B cell (primary cell): ENCODE data around the gene ACKR2. TPM values are rescaled to one million over a fixed set of nuclear protein-coding genes. Genes with fewer than 3 reads are reported as not detected.
A peak's percentile ranks its signal among the peaks of the same experiment; 100 is the strongest.

Experiments used
- ATAC-seq: fragments of 200-7000 bp; cut with Tn5 transposase; one replicate; pipeline ENCODE4 v1.10.0; 2021; ENCODE audit warnings: low read depth, mild to moderate bottlenecking, moderate number of reproducible peaks, moderate library complexity
- CTCF ChIA-PET: fragments of 350-600 bp; sonication (Branson Sonifier 250); formaldehyde crosslinking; loops from one replicate; lab custom pipeline; 2021; ENCODE audit warnings: antibody characterized with exemption, inconsistent platforms; lab: Charles Lee
- POLR2A ChIA-PET: fragments of 350-600 bp; sonication (Branson Sonifier 250); formaldehyde crosslinking; loops from one replicate; lab custom pipeline; 2021; ENCODE audit warnings: antibody characterized with exemption; lab: Charles Lee
- DNase-seq: peaks from one replicate; pipeline ENCODE4 v3.0.0; 2013
- H2AFZ ChIP-seq: 2 replicates; pipeline ENCODE4 v1.6.1; 2012; ENCODE audit warnings: mild to moderate bottlenecking, low read depth, low read length; ENCODE audit not compliant: insufficient read depth, poor library complexity, severe bottlenecking
- H3K27ac ChIP-seq, 2 donors: 1 replicate in 1 of 2; 2 replicates in 1 of 2; pipeline ENCODE4 v1.5.1; 2012 to 2013; ENCODE audit warnings: low read length in 2 of 2, mild to moderate bottlenecking in 2 of 2, moderate library complexity in 1 of 2
- H3K27me3 ChIP-seq, 4 experiments: fragments of 200-600 bp in 1 of 4; sonication (generic) in 1 of 4; replicated peaks in 1 of 4; 1 replicate in 2 of 4; 2 replicates in 2 of 4; pipeline versions ENCODE4 v1.6.1 to v1.7.0; 2013 to 2016; ENCODE audit warnings: low read length in 3 of 4, mild to moderate bottlenecking in 2 of 4, mixed read lengths in 1 of 4, moderate library complexity in 1 of 4; ENCODE audit not compliant: insufficient read depth in 4 of 4, control insufficient read depth in 3 of 4; ENCODE audit errors: control extremely low read depth in 1 of 4
- H3K36me3 ChIP-seq, 2 experiments: replicated peaks in 1 of 2; 1 replicate in 1 of 2; 2 replicates in 1 of 2; pipeline versions ENCODE4 v1.6.1 to v1.7.1; 2013; ENCODE audit warnings: low read length in 1 of 2; ENCODE audit not compliant: insufficient read depth in 2 of 2, control insufficient read depth in 1 of 2; ENCODE audit errors: control extremely low read depth in 1 of 2, extremely low read depth in 1 of 2
- H3K4me1 ChIP-seq, 2 donors: fragments of 200-600 bp in 1 of 2; sonication (generic) in 1 of 2; 1 replicate in 1 of 2; 2 replicates in 1 of 2; pipeline versions ENCODE4 v1.5.1 to v1.6.1; 2013 to 2017; ENCODE audit warnings: low read length in 2 of 2; ENCODE audit not compliant: control insufficient read depth in 2 of 2, insufficient read depth in 2 of 2
- H3K4me2 ChIP-seq: replicated peaks from 2 replicates; pipeline ENCODE3; 2012; ENCODE audit warnings: mild to moderate bottlenecking, low read depth, low read length; ENCODE audit not compliant: poor library complexity, severe bottlenecking
- H3K4me3 ChIP-seq, 5 experiments: fragments of 200-600 bp in 1 of 5; sonication (generic) in 1 of 5; 1 replicate in 3 of 5; 2 replicates in 2 of 5; pipeline versions ENCODE4 v1.5.1 to v1.7.0; 2011 to 2016; ENCODE audit warnings: low read length in 4 of 5, mild to moderate bottlenecking in 4 of 5, low read depth in 2 of 5, control low read depth in 1 of 5, moderate library complexity in 1 of 5; ENCODE audit not compliant: insufficient read depth in 1 of 5; ENCODE audit errors: control extremely low read depth in 1 of 5, extremely low read depth in 1 of 5
- H3K79me2 ChIP-seq: fragments of 200-600 bp; sonication (generic); one replicate; pipeline ENCODE4 v1.6.0; 2016; ENCODE audit warnings: low read length; ENCODE audit not compliant: control insufficient read depth, insufficient read depth
- H3K9ac ChIP-seq: fragments of 200-600 bp; sonication (generic); 2 replicates; pipeline ENCODE4 v1.6.1; 2017; ENCODE audit warnings: mild to moderate bottlenecking, low read length, moderate library complexity
- H3K9me3 ChIP-seq, 3 donors: one replicate each; pipeline versions ENCODE4 v1.6.1 to v1.7.1; 2013; ENCODE audit warnings: low read length in 2 of 3; ENCODE audit not compliant: control insufficient read depth in 2 of 3, insufficient read depth in 1 of 3; ENCODE audit errors: control extremely low read depth in 1 of 3
- H4K20me1 ChIP-seq: 2 replicates; pipeline ENCODE4 v1.6.0; 2012; ENCODE audit warnings: mild to moderate bottlenecking, low read length; ENCODE audit not compliant: insufficient read depth, control insufficient read depth, poor library complexity, severe bottlenecking
- H3K27ac Mint-ChIP-seq: one replicate; pipeline ENCODE4 v1.8.0; 2021; ENCODE audit warnings: mixed read lengths
- H3K27me3 Mint-ChIP-seq: one replicate; pipeline ENCODE4 v1.8.0; 2021; ENCODE audit warnings: mixed read lengths
- H3K4me1 Mint-ChIP-seq: one replicate; pipeline ENCODE4 v1.8.0; 2021; ENCODE audit warnings: mixed read lengths
- H3K4me3 Mint-ChIP-seq: one replicate; pipeline ENCODE4 v1.8.0; 2021; ENCODE audit warnings: mixed read lengths
- H3K9me3 Mint-ChIP-seq: one replicate; pipeline ENCODE4 v1.8.0; 2022; ENCODE audit warnings: mixed read lengths; ENCODE audit not compliant: insufficient read depth
- CTCF ChIP-seq: fragments of 200-600 bp; IDR thresholded peaks from one replicate; pipeline ENCODE4 v1.8.0; 2022; ENCODE audit warnings: antibody characterized with exemption, mild to moderate bottlenecking
- EZH2 ChIP-seq: IDR thresholded peaks from 2 replicates; pipeline ENCODE4 v1.6.1; 2012; ENCODE audit warnings: borderline replicate concordance, low read depth, mild to moderate bottlenecking, moderate library complexity, low read length; ENCODE audit not compliant: insufficient read depth, poor library complexity, severe bottlenecking
- WGBS: methylation state at CpG from one replicate; pipeline ENCODE4 v1.1.5; 2013; ENCODE audit warnings: missing lambda C conversion rate; ENCODE audit not compliant: insufficient coverage; 5-methylcytosine and 5-hydroxymethylcytosine counted together
- intact Hi-C: fragments of 100-400 bp; cut with micrococcal nuclease; formaldehyde crosslinking; loops from one replicate; pipeline ENCODE4 v1.10.0; 2022
- polyA plus RNA-seq: library from polyadenylated mRNA; depleted of rRNA; stranded (reverse); fragments of >200 nt; gene quantifications from 2 replicates; pipeline ENCODE4 v1.2.3, GENCODE V29; 2012
- total RNA-seq, 2 donors: library from RNA; stranded (reverse); fragments of 120-200 nt in 1 of 2; gene quantifications; 1 replicate in 1 of 2; 2 replicates in 1 of 2; pipeline versions ENCODE4 v1.2.3 to v1.2.4, GENCODE V29; 2013 to 2022

The ACKR2 gene
- total and polyA plus RNA-seq, 2 donors (not counting 1 experiment from before 2014, with no cell fraction given) = 0.31 to 1.7 TPM

- Histone ChIP-seq H2AFZ (no peak overlapping the region), H3K4me3 (no peak overlapping the region), H3K4me1 (peaks cover 10 to 20% of the 10 kb centered on the region in 2 donors), H3K36me3 (no peaks in the 10 kb centered on the region), H3K27ac (no peak overlapping the region), H3K27me3 (no peaks in the 10 kb centered on the region), H3K9ac (no peak overlapping the region), H4K20me1 (no peaks in the 10 kb centered on the region), H3K4me2 (no peak overlapping the region), H3K79me2 (no peaks in the 10 kb centered on the region), H3K9me3 (peaks cover 0 to 5% (median 0%) of the 10 kb centered on the region in 3 donors)
- H3K9me3 Mint-ChIP-seq = no peaks in the 10 kb centered on the region
- intact Hi-C loops = no loop called here
- no peak overlapping the region for H3K4me3 Mint-ChIP-seq
- peaks cover 12% of the 10 kb centered on the region for H3K4me1 Mint-ChIP-seq
- ATAC-seq (no peak), DNase-seq (no peak)
- H3K27me3 Mint-ChIP-seq = no peaks in the 10 kb centered on the region
- POLR2A ChIA-PET = no interaction called here
- H3K27ac Mint-ChIP-seq = no peak overlapping the region
- CTCF ChIA-PET = interaction anchor here (2.4 kb wide), 1 partner anchor 10 kb away, joined by 6 read pairs; no protein-coding TSS in a partner anchor
- WGBS = 100% methylated on average over 1 of the region's 1 CpG
- TF ChIP-seq EZH2 (no peak), CTCF (no peak)
These were observed 32.1 kb downstream of the ACKR2 start for GRCh38 chr3:42841332-42841731.

GRCh38 chr3:42843713-42844411 is 34.6 kb downstream of the ACKR2 start:
- ChIA-PET POLR2A (no interaction called here), CTCF (interaction anchor here (1.5 kb wide), 1 partner anchor 13 kb away, joined by 4 read pairs; no protein-coding TSS in a partner anchor)
- Histone ChIP-seq H3K4me1 (peaks cover 26 to 41% of the 10 kb centered on the region in 2 donors), H3K79me2 (no peaks in the 10 kb centered on the region), H3K9ac (no peak overlapping the region), H3K27ac (no peak overlapping the region), H4K20me1 (no peaks in the 10 kb centered on the region), H3K4me2 (no peak overlapping the region), H3K36me3 (no peaks in the 10 kb centered on the region), H3K27me3 (no peaks in the 10 kb centered on the region), H2AFZ (no peak overlapping the region), H3K9me3 (peaks cover 0 to 5% (median 0%) of the 10 kb centered on the region in 3 donors), H3K4me3 (no peak overlapping the region)
- DNase-seq (no peak), ATAC-seq (no peak)
- Mint-ChIP-seq H3K27ac (peak overlapping the region; percentile 62), H3K27me3 (no peaks in the 10 kb centered on the region), H3K9me3 (no peaks in the 10 kb centered on the region), H3K4me1 (peaks cover 33% of the 10 kb centered on the region), H3K4me3 (no peak overlapping the region)
- intact Hi-C loops = no loop called here
- WGBS = 57% methylated on average over 1 of the region's 6 CpGs
- no peak for TF ChIP-seq CTCF
- no peak for TF ChIP-seq EZH2
